ENCODE results near the gene RAB11FIP5.
"Not testable (repeated sequence)": the region's sequence is repeated elsewhere in the genome, so short reads cannot be mapped to it uniquely, and the experiment has no call there.

The RAB11FIP5 gene

GRCh38 chr2:73069855-73070642 lies 42.7 kb downstream of the RAB11FIP5 start:
- DNase-seq (ENCODE audit: low spot score) = peak; percentile 48

GRCh38 chr2:73069041-73069854 lies 43.5 kb downstream of the RAB11FIP5 start:
- peak; percentile 30 for DNase-seq (ENCODE audit: low spot score)

GRCh38 chr2:73068147-73068546 lies 44.6 kb downstream of the RAB11FIP5 start:
- DNase-seq (ENCODE audit: low spot score) = no peak

GRCh38 chr2:73067043-73067442 lies 45.7 kb downstream of the RAB11FIP5 start:
- DNase-seq (ENCODE audit: low spot score) = no peak

GRCh38 chr2:73065070-73065469 lies 47.7 kb downstream of the RAB11FIP5 start:
- not testable (repeated sequence) for DNase-seq (ENCODE audit: low spot score)

- DNase-seq (ENCODE audit: low spot score) = peak; percentile 77
Measured at GRCh38 chr2:73063909-73064875, 48.6 kb downstream of the RAB11FIP5 start.

GRCh38 chr2:73063472-73063871 lies 49.3 kb downstream of the RAB11FIP5 start:
- DNase-seq (ENCODE audit: low spot score) = no peak

GRCh38 chr2:73059106-73059505 lies 53.6 kb downstream of the RAB11FIP5 start:
- no peak for DNase-seq (ENCODE audit: low spot score)

- no peak for DNase-seq (ENCODE audit: low spot score)
Measured at GRCh38 chr2:73054980-73055379, 57.8 kb downstream of the RAB11FIP5 start.

- DNase-seq (ENCODE audit: low spot score) = no peak
Measured at GRCh38 chr2:73053316-73054114, 59.2 kb downstream of the RAB11FIP5 start.

GRCh38 chr2:73050121-73050545 lies 62.6 kb downstream of the RAB11FIP5 start:
- no peak for DNase-seq (ENCODE audit: low spot score)

- no peak for DNase-seq (ENCODE audit: low spot score)
Measured at GRCh38 chr2:73043929-73044832, 68.6 kb downstream of the RAB11FIP5 start.

- DNase-seq (ENCODE audit: low spot score) = no peak
Measured at GRCh38 chr2:73043276-73043675, 69.5 kb downstream of the RAB11FIP5 start.

GRCh38 chr2:73037947-73038585 lies 74.7 kb downstream of the RAB11FIP5 start:
- DNase-seq (ENCODE audit: low spot score) = no peak

- no peak for DNase-seq (ENCODE audit: low spot score)
Measured at GRCh38 chr2:73036766-73037165, 76.0 kb downstream of the RAB11FIP5 start.

- no peak for DNase-seq (ENCODE audit: low spot score)
Measured at GRCh38 chr2:73035899-73036711, 76.6 kb downstream of the RAB11FIP5 start.

GRCh38 chr2:73034661-73035375 lies 77.9 kb downstream of the RAB11FIP5 start:
- DNase-seq (ENCODE audit: low spot score) = no peak
